T-helper 1 cell (primary cell): Measurements from ENCODE around the gene NUTM2G.
"Not testable (repeated sequence)": the region's sequence is repeated elsewhere in the genome, so short reads cannot be mapped to it uniquely, and the experiment has no call there.

Experiments used
- DNase-seq, 5 donors: peaks; one replicate each; pipeline ENCODE4 v3.0.0-alpha.2; 2012 to 2020
- total RNA-seq, 4 donors: gene quantifications; one replicate each; lab custom pipeline; 2026; lab: John Stamatoyannopoulos, UW

Gene NUTM2G, protein sequence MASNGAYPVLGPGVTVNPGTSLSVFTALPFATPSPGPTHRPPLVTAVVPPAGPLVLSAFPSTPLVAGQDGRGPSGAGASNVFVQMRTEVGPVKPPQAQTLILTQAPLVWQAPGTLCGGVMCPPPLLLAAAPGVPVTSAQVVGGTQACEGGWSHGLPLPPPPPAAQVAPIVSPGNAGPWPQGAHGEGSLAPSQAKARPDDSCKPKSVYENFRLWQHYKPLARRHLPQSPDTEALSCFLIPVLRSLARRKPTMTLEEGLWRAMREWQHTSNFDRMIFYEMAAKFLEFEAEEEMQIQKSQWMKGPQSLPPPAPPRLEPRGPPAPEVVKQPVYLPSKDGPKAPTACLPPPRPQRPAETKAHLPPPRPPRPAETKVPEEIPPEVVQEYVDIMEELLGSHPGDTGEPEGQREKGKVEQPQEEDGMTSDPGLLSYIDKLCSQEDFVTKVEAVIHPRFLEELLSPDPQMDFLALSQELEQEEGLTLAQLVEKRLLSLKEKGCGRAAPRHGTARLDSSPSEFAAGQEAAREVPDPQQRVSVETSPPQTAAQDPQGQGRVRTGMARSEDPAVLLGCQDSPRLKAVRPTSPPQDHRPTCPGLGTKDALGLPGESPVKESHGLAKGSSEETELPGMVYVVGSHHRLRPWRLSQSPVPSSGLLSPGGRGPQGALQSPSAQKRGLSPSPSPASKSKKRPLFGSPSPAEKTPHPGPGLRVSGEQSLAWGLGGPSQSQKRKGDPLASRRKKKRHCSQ
- total RNA-seq = 0 reads per million in 4 donors

DNA sequence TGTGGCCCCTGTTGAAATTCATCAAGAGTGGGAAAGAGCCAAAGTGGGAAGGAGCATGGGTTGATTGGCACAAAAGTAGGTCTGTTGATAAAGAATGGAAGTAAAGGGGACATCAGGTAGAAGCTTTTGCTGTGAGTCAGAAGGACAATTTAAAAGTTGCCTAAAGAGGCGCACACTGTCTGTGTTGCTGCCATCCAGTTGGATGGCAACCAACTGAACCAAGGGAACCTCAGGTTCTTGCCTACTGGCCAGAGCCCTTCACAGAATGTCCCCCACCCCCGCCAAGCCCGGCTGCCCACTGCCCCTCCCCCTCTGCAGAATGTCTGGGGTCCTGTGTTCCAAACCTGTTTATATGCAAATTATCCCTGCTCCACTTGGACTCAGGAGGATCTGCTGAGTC is at the start of gene NUTM2G:
TSS of gene NUTM2G (plus strand) at position 301 of the 400 bp plus-strand sequence. CDS start 182 bp downstream, outside the sequence.
- not testable (repeated sequence) for DNase-seq

GRCh38 chr9:96883922-96884321 is 44.7 kb upstream of the NUTM2G start:
- no peak for DNase-seq

- DNase-seq = no peak
Measured at GRCh38 chr9:96884443-96884842, 44.2 kb upstream of the NUTM2G start.

DNA sequence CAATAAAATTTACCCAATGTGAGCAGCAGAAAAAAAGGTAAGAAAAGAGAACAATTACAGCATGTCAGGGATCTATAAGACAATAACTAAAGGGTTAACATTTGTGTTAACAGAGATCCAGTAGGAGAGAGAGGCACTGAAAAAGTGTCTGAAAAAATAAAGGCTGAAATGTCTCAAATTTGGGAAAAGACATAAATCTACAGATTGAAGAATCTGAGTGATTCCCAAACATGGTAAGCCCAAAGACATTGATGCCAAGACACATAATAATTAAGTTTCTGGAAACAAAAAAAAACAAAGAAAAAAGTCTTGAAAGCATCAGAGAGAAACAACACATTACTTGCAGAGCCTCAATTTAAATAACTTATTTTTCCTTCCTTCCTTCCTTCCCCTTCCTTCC is 43.2 kb upstream of the NUTM2G start:
- DNase-seq = no peak

DNA sequence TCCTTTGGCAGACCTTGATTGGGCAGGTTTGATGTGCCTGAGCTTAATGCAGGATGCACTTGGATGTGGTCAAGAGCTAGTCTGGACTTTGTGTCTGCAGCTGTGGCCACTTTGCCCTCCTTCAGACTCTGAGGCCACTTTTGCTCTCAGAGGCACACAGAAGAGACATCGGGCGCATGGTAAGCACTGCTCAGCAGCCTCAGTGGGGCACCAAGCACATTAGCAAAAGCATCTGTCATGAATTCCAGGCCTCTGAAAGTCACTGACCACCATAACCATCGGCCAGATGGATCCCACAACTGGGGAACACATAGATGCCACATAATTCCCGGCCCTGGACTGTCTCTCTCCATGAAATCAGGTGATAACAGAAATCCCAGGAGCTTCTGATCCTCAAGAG is 40.1 kb upstream of the NUTM2G start:
- DNase-seq = no peak

DNA sequence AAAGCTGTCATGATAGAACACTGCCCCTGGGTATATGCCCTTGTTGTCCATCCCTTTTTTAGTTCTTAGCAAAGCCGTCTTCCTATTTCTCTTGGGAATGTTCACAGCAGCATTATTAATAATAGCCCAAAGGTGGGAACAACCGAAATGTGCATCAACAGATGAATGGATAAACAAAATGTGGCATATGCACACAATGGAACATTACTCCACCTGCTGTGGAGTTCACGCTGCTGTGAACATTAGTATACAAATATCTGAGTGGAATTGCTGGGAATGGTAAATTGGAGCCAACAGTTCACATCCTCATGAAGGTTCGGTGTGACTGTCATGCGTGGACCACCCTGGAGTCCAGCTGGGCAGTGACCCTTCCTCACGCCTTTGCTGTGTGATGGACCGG is 36.5 kb upstream of the NUTM2G start:
- no peak for DNase-seq

GRCh38 chr9:96900010-96900409 is 28.6 kb upstream of the NUTM2G start:
- DNase-seq = not testable (repeated sequence)

DNA sequence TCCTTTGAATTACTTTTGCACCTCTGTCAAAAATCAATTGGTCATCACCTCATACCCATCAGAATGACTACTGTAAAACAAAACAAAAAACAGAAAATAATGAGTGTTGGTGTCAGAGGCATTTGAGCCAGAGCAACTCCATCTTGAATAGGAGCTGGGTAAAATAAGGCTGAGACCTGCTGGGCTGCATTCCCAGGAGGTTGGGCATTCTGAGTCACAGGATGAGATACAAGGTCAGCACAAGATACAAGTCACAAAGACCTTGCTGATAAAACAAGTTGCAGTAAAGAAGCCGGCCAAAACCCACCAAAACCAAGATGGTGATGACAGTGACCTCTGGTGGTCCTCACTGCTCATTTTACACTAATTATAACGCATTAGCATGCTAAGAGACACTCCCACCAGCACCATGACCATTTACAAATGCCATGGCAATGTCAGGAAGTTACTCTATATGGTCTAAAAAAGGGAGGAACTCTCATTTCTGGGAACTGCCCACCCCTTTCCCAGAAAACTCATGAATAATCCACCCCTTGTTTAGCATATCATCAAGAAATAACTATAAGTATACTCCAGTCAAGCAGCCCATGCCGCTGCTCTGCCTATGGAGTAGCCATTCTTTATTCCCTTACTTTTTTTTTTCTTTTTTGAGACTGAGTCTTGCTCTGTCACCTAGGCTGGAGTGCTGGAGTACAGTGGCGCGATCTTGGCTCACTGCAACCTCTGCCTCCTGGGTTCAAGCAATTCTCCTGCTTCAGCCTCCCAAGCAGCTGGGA is 23.5 kb upstream of the NUTM2G start:
- not testable (repeated sequence) for DNase-seq

DNA sequence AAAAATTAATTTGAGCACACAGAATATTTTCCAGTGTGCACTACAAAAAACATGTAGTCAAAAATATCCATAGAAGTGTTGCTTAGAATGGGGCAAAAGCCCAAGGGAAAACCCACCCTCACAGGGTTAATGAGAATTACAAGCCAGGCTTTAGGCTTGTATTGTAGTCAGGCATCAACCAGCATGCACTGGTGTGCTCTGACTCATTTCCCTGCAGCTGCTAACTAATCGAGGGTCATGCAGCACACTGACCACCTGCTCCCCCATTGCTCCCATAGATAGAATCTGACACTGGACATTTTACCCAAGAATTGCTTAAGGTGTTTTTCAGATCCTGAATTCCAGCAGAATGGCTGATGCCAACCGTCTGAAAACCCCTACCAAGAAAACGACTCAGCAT is 20.2 kb upstream of the NUTM2G start:
- not testable (repeated sequence) for DNase-seq

DNA sequence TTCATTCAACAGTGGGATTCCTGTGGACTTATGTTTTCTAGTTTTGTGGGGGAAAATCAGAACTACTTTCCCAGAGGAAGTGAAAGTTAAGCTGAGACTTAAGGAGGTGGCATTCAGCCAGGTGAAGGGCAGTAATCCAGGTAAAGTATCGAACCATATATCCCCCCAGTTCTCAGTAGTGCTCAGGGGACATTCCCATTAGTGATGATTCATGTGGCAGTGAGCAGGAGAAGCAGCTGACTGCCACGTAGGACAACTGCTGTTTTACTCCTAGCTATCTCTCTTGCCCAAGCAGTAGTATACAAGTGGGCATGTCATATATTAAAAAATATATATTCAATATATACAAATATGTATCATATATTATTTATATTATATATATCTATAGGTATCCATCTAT is 13.1 kb upstream of the NUTM2G start:
- not testable (repeated sequence) for DNase-seq

DNA sequence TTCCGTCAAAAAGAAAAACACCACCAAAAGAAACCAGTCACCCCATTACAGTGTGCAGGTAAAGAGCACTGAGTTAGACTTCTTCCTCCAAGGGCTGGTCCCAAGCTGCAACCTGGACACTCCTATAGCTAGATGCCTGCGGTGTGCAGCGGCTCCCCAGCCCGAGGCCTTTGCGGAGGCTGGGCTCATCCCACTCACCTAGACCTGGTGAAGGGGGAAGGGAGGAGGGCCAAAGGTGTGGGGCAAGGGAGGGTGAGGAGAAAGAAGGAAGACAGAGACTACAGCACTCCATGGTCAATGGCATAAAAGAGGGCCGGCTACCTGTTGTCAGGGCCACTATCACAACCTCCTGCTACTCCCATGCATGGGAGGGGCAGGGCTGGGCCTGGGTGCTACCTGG is 12.1 kb upstream of the NUTM2G start:
- DNase-seq = not testable (repeated sequence)

- not testable (repeated sequence) for DNase-seq
Measured at GRCh38 chr9:96918550-96918949, 10.1 kb upstream of the NUTM2G start.

- DNase-seq = not testable (repeated sequence)
Measured at GRCh38 chr9:96920803-96921202, 7.8 kb upstream of the NUTM2G start.

DNA sequence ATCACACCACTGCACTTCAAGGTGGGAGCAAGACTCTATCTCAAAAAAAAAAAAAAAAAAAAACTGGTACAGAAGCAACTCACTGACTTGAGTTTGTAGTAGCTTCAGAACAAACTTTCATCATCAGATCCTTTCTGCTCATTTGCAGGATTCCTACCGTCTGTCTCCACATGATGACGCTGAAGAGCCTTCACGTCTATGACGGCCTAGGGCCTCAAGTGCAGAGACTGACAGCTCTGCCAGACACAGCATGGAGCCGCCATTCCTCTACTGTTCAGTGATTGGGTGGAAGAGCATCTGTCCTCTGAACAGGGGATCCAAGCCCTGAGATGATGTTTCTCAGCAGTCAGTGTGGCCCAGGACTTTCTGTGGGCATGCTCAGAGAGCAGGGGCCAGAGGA is 3.1 kb upstream of the NUTM2G start:
- DNase-seq = not testable (repeated sequence)

DNA sequence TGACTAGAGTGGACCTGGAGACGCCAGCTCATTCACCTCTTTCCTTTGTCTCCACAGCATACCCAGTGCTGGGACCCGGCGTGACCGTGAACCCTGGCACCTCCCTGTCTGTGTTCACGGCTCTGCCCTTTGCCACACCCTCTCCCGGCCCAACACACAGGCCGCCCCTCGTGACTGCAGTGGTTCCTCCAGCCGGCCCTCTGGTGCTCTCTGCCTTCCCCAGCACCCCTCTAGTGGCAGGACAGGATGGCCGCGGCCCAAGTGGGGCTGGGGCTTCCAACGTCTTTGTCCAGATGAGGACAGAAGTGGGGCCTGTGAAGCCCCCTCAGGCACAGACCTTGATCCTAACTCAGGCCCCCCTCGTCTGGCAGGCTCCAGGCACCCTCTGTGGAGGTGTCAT is 3.0 kb downstream of the NUTM2G start:
- not testable (repeated sequence) for DNase-seq

GRCh38 chr9:96934097-96934496 is 5.5 kb downstream of the NUTM2G start:
- DNase-seq = not testable (repeated sequence)

- not testable (repeated sequence) for DNase-seq
Measured at GRCh38 chr9:96934706-96935105, 6.1 kb downstream of the NUTM2G start.

DNA sequence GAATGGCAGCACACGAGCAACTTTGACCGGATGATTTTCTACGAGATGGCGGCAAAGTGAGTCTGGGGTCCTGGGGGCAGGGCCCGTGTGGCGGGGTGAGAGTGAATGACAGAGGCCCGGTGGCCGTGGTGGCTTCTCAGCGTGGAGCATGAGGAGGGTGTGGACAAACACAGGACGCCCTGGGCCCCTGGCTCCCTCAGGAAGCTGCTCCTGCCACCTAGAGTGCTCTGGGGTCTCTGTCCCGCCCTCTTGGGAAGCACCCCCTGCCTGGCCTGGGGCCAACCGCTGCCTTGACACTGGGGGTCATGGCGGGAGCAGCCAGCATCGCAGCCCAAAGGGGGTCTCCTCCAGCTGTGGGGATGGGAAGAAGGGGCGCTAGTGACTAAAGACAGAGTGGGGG is 6.8 kb downstream of the NUTM2G start:
- DNase-seq = not testable (repeated sequence)

DNA sequence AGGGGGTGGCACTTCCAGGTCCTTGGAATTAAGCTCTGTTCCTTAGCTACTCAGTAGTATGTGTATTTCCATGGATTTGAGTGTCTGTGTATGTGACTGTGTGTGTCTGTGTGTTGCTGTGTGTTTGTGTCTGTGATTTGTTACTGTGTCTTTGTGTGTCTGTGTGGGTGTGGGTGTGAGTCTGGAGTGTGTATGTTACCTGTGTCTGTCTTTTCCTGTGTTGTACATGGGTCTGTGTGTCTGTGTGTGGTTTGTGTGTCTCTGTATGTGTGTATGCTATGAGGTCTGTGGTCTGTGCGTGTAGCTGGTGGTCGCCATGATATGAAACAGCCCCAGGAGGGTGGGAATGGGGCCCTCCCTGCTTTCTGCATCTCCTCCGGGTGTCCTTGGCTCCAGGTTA is 8.8 kb downstream of the NUTM2G start:
- DNase-seq = not testable (repeated sequence)

DNA sequence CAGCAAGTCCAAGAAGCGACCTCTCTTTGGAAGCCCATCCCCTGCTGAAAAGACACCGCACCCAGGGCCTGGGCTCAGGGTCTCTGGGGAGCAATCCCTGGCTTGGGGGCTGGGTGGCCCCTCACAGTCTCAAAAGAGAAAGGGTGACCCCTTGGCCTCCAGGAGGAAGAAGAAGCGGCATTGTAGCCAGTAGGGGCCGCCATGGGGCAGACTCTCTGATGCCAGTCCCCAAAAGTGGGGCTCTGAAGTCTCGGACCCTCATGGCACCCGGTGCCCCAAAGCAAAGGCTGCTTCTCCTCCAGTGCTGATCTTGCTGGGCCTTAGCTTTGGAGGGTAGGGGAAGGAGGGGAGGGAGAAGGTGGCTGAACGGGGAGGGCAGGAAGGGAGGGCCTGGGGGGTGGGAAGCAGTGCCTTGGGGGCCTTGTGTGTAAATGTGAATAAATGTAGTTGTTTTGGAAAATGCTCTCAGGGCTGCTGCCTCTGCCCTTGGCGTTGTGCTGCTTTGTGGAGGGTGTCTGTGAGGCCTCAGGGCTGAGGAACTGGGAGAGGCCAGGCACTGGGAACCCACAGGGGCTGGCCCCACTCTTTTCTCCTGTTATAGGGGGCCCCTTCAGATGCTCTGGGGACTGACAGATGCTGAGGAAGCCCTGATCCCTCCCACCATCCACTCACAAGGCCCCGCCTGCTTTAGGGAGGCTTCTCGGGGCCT is 10.5 kb downstream of the NUTM2G start:
- not testable (repeated sequence) for DNase-seq

DNA sequence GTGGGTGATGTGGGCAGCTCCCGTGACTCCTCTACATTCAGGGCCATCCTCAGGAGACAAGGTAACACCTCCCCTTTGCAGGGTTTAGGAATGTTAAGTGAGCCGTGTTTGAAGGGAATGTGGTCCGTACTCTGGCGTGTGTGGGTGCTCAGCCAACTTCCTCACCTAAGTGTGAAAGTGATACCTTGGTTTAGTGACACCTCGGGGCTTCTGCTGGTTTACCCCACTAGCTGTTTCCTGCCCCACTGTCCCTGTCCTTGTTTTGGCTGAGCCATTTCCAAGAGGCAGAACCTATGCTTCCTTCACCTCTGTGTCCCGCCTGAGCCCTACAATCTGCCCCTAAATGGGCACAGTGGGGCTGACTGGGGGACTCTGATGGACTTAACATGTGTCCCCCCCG is 12.3 kb downstream of the NUTM2G start:
- DNase-seq = not testable (repeated sequence)

GRCh38 chr9:96941628-96942027 is 13.0 kb downstream of the NUTM2G start:
- DNase-seq = not testable (repeated sequence)
